ENCODE data around the gene MADD. TPM values are rescaled to one million over a fixed set of nuclear protein-coding genes. Genes with fewer than 3 reads are reported as not detected.
A peak's percentile ranks its signal among the peaks of the same experiment; 100 is the strongest.

MADD gene
- total RNA-seq = 35.7 TPM
- long read RNA-seq, partial matches to known transcripts = 14 of 22 reads
- long read RNA-seq, other reads (novel, unspliced or antisense) = 4 of 22 reads

- peak; percentile 96 for DNase-seq (ENCODE audit: low spot score)
Observed at GRCh38 chr11:47269829-47270305, at the start of gene MADD. MADD (plus strand) TSS chr11:47270133.

- no peak for DNase-seq (ENCODE audit: low spot score)
Observed at GRCh38 chr11:47220401-47220821, 49.5 kb upstream of the MADD start.

GRCh38 chr11:47222696-47223095 is 47.2 kb upstream of the MADD start:
- DNase-seq (ENCODE audit: low spot score) = no peak

GRCh38 chr11:47225552-47226400 is 44.2 kb upstream of the MADD start:
- no peak for DNase-seq (ENCODE audit: low spot score)

GRCh38 chr11:47229161-47229560 is 40.8 kb upstream of the MADD start:
- DNase-seq (ENCODE audit: low spot score) = no peak

- no peak for DNase-seq (ENCODE audit: low spot score)
Observed at GRCh38 chr11:47233051-47233450, 36.9 kb upstream of the MADD start.

GRCh38 chr11:47233989-47234668 is 35.8 kb upstream of the MADD start:
- DNase-seq (ENCODE audit: low spot score) = no peak

GRCh38 chr11:47234669-47235100 is 35.2 kb upstream of the MADD start:
- no peak for DNase-seq (ENCODE audit: low spot score)

- DNase-seq (ENCODE audit: low spot score) = no peak
Observed at GRCh38 chr11:47235163-47235562, 34.8 kb upstream of the MADD start.

- no peak for DNase-seq (ENCODE audit: low spot score)
Observed at GRCh38 chr11:47236482-47236881, 33.5 kb upstream of the MADD start.

- no peak for DNase-seq (ENCODE audit: low spot score)
Observed at GRCh38 chr11:47239852-47240251, 30.1 kb upstream of the MADD start.

GRCh38 chr11:47241841-47242301 is 28.1 kb upstream of the MADD start:
- no peak for DNase-seq (ENCODE audit: low spot score)

- DNase-seq (ENCODE audit: low spot score) = no peak
Observed at GRCh38 chr11:47242596-47243192, 27.2 kb upstream of the MADD start.

GRCh38 chr11:47243454-47243853 is 26.5 kb upstream of the MADD start:
- DNase-seq (ENCODE audit: low spot score) = no peak

- DNase-seq (ENCODE audit: low spot score) = no peak
Observed at GRCh38 chr11:47244448-47245350, 25.2 kb upstream of the MADD start.

- DNase-seq (ENCODE audit: low spot score) = no peak
Observed at GRCh38 chr11:47245611-47246357, 24.1 kb upstream of the MADD start.

GRCh38 chr11:47247502-47247901 is 22.4 kb upstream of the MADD start:
- no peak for DNase-seq (ENCODE audit: low spot score)

GRCh38 chr11:47248304-47248663 is 21.6 kb upstream of the MADD start:
- DNase-seq (ENCODE audit: low spot score) = no peak

- peak; percentile 96 for DNase-seq (ENCODE audit: low spot score)
Observed at GRCh38 chr11:47248664-47249377, 21.1 kb upstream of the MADD start, which contains the start of gene ACP2. ACP2 (minus strand) TSS chr11:47248814; CDS start chr11:47248789, 25 bp downstream.

Measured in mesenteric fat pad (tissue), 1 donor.